Posterior vena cava (tissue), 2 donors: ENCODE data around the gene FANCD2. TPM values are rescaled to one million over a fixed set of nuclear protein-coding genes. Genes with fewer than 3 reads are reported as not detected.
"Not testable (repeated sequence)": the region's sequence is repeated elsewhere in the genome, so short reads cannot be mapped to it uniquely, and the experiment has no call there.

ENCODE experiments used
- DNase-seq: peaks from one replicate; pipeline ENCODE4 v3.0.0-alpha.2; 2020; ENCODE audit warnings: low spot score
- intact Hi-C, 2 donors: fragments of 100-400 bp; cut with DNase I; formaldehyde crosslinking; loops; one replicate each; pipeline versions ENCODE4 v1.14.1 to v1.14.2; 2022 to 2023
- total RNA-seq, 2 donors: library from RNA; stranded (reverse); fragmentation: NEBNext Ultra II Directional; extraction: Animal tissue kit (Norgen Biotek cat#: 25700); gene quantifications; one replicate each; pipeline ENCODE4 v1.2.1, GENCODE V29; 2021
- donor health status: DM: yes; HTN: yes; CAD: no.
- donor health status: DM: yes; HTN: yes; CAD: no.

The FANCD2 gene
- total RNA-seq, 2 donors from 2014 or later: 3.3 to 3.4 TPM

GRCh38 chr3:10090179-10090578 is 63.9 kb downstream of the FANCD2 start:
- intact Hi-C loops: no loop called here
- DNase-seq: no peak

DNA sequence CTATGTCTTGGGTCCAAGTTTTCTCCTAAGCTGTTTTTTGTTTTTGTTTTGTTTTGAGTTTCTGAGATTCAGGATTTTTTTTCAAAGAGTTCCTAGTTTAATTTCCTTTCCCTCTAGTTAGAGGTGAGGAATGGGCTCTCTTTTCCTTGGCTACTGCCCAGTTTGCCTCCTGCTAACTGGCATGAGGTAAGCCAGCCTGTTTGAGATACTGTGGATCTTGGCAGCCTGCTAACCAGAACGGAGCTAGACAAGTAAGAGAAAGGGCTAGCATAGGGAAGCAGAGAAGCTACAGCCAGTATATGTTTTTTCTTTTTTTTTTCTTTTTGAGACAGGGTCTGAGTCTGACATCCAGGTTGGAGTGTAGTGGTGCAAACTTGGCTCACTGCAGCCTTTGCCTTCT is 64.5 kb downstream of the FANCD2 start:
- intact Hi-C loops, DNase-seq: not testable (repeated sequence)

DNA sequence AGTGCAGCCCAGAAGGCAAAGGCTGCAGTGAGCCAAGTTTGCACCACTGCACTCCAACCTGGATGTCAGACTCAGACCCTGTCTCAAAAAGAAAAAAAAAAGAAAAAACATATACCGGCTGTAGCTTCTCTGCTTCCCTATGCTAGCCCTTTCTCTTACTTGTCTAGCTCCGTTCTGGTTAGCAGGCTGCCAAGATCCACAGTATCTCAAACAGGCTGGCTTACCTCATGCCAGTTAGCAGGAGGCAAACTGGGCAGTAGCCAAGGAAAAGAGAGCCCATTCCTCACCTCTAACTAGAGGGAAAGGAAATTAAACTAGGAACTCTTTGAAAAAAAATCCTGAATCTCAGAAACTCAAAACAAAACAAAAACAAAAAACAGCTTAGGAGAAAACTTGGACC is 65.2 kb downstream of the FANCD2 start:
- intact Hi-C loops, DNase-seq: not testable (repeated sequence)

- no peak for DNase-seq
- intact Hi-C loops: no loop called here
Measured at GRCh38 chr3:10093678-10094077, 67.4 kb downstream of the FANCD2 start.

DNA sequence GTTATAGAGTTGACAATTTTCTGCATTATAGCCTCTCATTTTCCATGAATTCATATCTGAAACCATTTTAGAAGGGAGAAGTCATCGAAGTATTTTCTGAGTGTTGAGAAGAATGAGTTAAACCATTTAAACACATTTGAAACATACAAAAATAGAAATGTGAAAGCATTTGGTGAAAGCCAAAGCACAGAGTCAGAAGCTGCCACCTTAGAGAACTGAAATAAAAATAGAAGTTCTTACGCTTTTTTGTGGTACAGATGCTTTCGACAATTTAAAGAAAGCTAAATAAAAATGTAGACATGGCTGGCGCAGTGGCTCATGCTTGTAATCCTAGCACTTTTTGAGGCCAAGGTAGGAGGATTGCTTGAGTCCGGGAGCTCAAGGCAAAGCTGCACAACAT is 72.8 kb downstream of the FANCD2 start:
- DNase-seq: no peak
- intact Hi-C loops: no loop called here

GRCh38 chr3:10106919-10107318 is 80.7 kb downstream of the FANCD2 start:
- intact Hi-C loops: no loop called here

GRCh38 chr3:10108091-10108490 is 81.9 kb downstream of the FANCD2 start, which contains the start of gene FANCD2OS:
TSS of gene FANCD2OS (minus strand) at chr3:10108255. CDS start at chr3:10104774, 3,481 bp downstream.
- intact Hi-C loops: no loop called here
- DNase-seq: no peak

More at GRCh38 chr3:10106919-10107318, 80.7 kb downstream of the FANCD2 start:
- DNase-seq: no peak

DNA sequence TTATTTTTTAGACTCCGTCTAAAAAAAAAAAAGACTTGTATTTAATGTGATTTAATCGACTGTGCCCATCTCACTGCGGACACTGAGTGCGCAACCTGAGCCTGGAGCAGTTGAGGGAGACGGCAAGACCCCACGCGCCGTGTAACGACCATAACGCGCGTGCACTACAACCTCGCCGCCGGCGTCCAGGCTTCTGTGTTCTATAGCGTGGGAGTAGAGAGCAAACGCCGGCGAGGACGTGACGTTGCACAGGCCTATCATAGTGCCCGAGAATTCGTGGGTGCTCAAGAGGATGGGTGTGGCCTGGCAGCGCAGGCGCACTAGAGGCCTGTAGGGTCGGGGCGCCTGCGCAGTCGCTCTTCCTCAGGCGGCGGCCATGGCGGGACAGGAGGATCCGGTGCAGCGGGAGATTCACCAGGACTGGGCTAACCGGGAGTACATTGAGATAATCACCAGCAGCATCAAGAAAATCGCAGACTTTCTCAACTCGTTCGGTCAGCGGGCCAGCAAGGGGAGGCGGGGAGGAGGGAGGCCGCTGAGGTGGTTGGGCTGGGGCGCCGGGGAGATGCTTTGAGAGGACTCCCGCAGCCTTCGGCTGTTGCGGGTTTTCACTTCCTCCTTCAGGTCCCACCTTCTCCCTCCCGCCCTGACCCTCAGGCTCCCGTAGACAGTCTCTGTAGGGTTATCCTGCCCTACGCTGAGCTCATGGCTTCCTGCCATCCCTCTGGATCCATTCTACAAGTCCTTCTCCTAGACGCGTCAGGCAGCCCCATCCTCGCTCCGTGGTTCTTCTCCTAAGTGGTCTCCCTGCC is 89.3 kb downstream of the FANCD2 start, which contains the start of gene BRK1:
Gene BRK1, plus strand, starts transcription at position 350 of the 812 bp plus-strand sequence. Its CDS starts 27 bp downstream, at position 377.
- intact Hi-C loops: loop anchor here in 1 of 2 donors (10.0 kb wide), 1 partner anchor 269 kb away; no protein-coding TSS in a partner anchor
- peak; percentile 98 for DNase-seq

DNA sequence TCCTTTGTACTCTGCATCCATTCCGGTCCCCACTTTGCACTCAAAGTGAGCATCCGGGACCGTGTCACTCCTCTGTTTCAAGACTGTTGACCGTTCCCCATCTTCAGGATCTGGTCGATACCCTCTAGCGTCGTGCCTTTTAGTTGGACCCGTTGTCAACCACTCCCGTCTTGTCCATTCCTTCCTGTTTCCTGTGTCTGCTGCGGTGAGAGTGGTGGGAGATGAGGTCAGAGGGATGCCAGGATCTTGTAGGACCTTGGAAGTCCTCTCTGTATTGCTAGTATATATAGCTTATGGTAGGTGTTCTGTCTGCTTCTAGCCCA is 89.9 kb downstream of the FANCD2 start:
- intact Hi-C loops: loop anchor here in 1 of 2 donors (10.0 kb wide), 1 partner anchor 269 kb away; no protein-coding TSS in a partner anchor
- no peak for DNase-seq

- intact Hi-C loops: loop anchor here in 1 of 2 donors (10.0 kb wide), 1 partner anchor 268 kb away; no protein-coding TSS in a partner anchor
- no peak for DNase-seq
Measured at GRCh38 chr3:10116928-10117327, 90.7 kb downstream of the FANCD2 start.

- intact Hi-C loops: loop anchor here in 1 of 2 donors (10.0 kb wide), 1 partner anchor 265 kb away; no protein-coding TSS in a partner anchor
Measured at GRCh38 chr3:10119376-10119775, 93.1 kb downstream of the FANCD2 start.

GRCh38 chr3:10121064-10121463 is 94.8 kb downstream of the FANCD2 start:
- no peak for DNase-seq
- intact Hi-C loops: no loop called here

More at GRCh38 chr3:10119376-10119775, 93.1 kb downstream of the FANCD2 start:
- no peak for DNase-seq

DNA sequence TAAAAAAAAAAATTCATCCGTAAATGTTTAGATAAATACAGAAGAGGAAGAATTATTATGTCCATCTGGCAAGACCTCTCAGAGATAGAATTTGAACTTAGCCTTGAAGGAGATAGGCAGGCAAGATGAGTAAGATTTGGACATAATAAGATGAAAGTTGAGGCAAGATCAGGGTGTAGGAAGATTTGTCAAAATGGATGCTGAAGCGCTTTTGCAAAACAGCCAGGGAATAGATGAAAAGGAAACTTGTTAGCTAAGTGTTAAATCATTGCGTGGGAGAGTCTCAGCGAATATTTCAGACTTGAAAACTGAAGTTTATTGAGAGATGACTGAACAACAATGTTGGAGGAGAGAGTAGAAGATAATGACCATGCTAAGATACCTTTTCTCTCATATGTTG is 96.5 kb downstream of the FANCD2 start:
- intact Hi-C loops: no loop called here
- DNase-seq: no peak

GRCh38 chr3:10135872-10136271 is 109.6 kb downstream of the FANCD2 start:
- intact Hi-C loops, DNase-seq: not testable (repeated sequence)

- no peak for DNase-seq
- intact Hi-C loops: no loop called here
Measured at GRCh38 chr3:10136426-10137005, 110.3 kb downstream of the FANCD2 start.

DNA sequence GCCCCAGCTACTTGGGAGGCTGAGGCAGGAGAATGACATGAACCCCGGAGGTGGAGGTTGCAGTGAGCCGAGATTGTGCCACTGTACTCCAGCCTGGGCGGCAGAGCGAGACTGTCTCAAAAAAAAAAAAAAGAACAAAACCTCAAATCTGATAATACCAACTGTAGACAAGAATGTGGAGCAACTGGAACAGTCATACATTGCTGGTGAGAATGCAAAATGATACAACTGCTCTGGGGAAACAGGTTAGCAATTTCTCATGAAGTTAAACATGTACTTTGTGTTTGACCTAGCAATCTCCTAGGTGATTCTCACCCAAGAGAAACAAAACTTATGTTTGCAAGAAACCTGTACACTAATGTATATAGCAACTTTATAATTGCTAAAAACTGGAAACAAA is 110.9 kb downstream of the FANCD2 start:
- intact Hi-C loops: no loop called here
- no peak for DNase-seq

- intact Hi-C loops: loop anchor here in 1 of 2 donors (10.0 kb wide), 2 partner anchors 84 to 1544 kb away; no protein-coding TSS in a partner anchor
- DNase-seq: no peak
Measured at GRCh38 chr3:10140996-10141546, 114.8 kb downstream of the FANCD2 start.

- intact Hi-C loops: loop anchor here in 1 of 2 donors (10.0 kb wide), 2 partner anchors 82 to 1542 kb away; no protein-coding TSS in a partner anchor
- DNase-seq: no peak
Measured at GRCh38 chr3:10142707-10143560, 116.7 kb downstream of the FANCD2 start.

- intact Hi-C loops: loop anchor here in 1 of 2 donors (10.0 kb wide), 2 partner anchors 79 to 1539 kb away; no protein-coding TSS in a partner anchor
- no peak for DNase-seq
Measured at GRCh38 chr3:10145685-10146084, 119.4 kb downstream of the FANCD2 start.
